Transverse colon (tissue), 3 donors: Measurements from ENCODE around the gene MPRIP.
"Not testable (repeated sequence)": the region's sequence is repeated elsewhere in the genome, so short reads cannot be mapped to it uniquely, and the experiment has no call there.

Experiments
- EP300 ChIP-seq: sonication (generic); formaldehyde crosslinking; IDR thresholded peaks from one replicate; pipeline ENCODE4 v1.6.1; 2017; ENCODE audit warnings: antibody characterized with exemption, low read depth
- TF ChIP-seq, protein P1 (sequence below), 5 experiments: fragments of 200-600 bp in 3 of 5; fragments of 450-650 bp in 2 of 5; sonication (generic) in 3 of 5; IDR thresholded peaks; 1 replicate in 2 of 5; 2 replicates in 3 of 5; pipeline ENCODE4 v1.5.1; 2016 to 2017; ENCODE audit warnings: antibody characterized with exemption in 5 of 5, inconsistent platforms in 3 of 5, mild to moderate bottlenecking in 2 of 5, moderate library complexity in 1 of 5

GRCh38 chr17:17195466-17195865 is 153.2 kb downstream of the MPRIP start:
- TF ChIP-seq EP300: not testable (repeated sequence)
- TF ChIP-seq, protein P1, sequence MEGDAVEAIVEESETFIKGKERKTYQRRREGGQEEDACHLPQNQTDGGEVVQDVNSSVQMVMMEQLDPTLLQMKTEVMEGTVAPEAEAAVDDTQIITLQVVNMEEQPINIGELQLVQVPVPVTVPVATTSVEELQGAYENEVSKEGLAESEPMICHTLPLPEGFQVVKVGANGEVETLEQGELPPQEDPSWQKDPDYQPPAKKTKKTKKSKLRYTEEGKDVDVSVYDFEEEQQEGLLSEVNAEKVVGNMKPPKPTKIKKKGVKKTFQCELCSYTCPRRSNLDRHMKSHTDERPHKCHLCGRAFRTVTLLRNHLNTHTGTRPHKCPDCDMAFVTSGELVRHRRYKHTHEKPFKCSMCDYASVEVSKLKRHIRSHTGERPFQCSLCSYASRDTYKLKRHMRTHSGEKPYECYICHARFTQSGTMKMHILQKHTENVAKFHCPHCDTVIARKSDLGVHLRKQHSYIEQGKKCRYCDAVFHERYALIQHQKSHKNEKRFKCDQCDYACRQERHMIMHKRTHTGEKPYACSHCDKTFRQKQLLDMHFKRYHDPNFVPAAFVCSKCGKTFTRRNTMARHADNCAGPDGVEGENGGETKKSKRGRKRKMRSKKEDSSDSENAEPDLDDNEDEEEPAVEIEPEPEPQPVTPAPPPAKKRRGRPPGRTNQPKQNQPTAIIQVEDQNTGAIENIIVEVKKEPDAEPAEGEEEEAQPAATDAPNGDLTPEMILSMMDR (IDR thresholded peaks at IDR 0.05): not testable (repeated sequence)
